ENCODE data around the gene MED9.

The MED9 gene

GRCh38 chr17:17514361-17514992 is 37.7 kb downstream of the MED9 start:
- Histone ChIP-seq H3K4me2 (ENCODE audit: low read depth, low read length, poor library complexity, severe bottlenecking) (no peak overlapping the region), H3K79me2 (ENCODE audit: insufficient read depth, low read length) (no peaks in the 10 kb centered on the region), H3K36me3 (ENCODE audit: low read length) (no peaks in the 10 kb centered on the region), H4K20me1 (ENCODE audit: low read depth, low read length) (no peaks in the 10 kb centered on the region), H3K27me3 (ENCODE audit: low read length) (no peaks in the 10 kb centered on the region), H3K9me2 (replicated peaks; ENCODE audit: insufficient read depth, low read length) (no peaks in the 10 kb centered on the region), H3K4me3 (ENCODE audit: insufficient read depth, low read length, poor library complexity, severe bottlenecking) (no peak overlapping the region), H3K9ac (ENCODE audit: low read length) (no peak overlapping the region), H2AFZ (ENCODE audit: low read depth, low read length, severe bottlenecking) (no peak overlapping the region), H3K9me3 (ENCODE audit: insufficient read depth, low read length) (no peaks in the 10 kb centered on the region), H3K27ac (ENCODE audit: low read depth, low read length) (no peak overlapping the region), H3F3A (ENCODE audit: insufficient read depth) (no peaks in the 10 kb centered on the region)
- no peak for TF ChIP-seq CTCF (IDR thresholded peaks at IDR 0.05; ENCODE audit: insufficient read depth, low read length, poor library complexity, severe bottlenecking)
- TF ChIP-seq EZH2phosphoT487 (conservative IDR thresholded peaks at IDR 0.05; ENCODE audit: low read length): no peak

GRCh38 chr17:17514993-17515933 is 38.5 kb downstream of the MED9 start:
- TF ChIP-seq EZH2phosphoT487 (conservative IDR thresholded peaks at IDR 0.05; ENCODE audit: low read length) (no peak), CTCF (IDR thresholded peaks at IDR 0.05; ENCODE audit: insufficient read depth, low read length, poor library complexity, severe bottlenecking) (no peak)
- no peaks in the 10 kb centered on the region for H3K9me3 ChIP-seq (ENCODE audit: insufficient read depth, low read length)
- H2AFZ ChIP-seq (ENCODE audit: low read depth, low read length, severe bottlenecking): no peak overlapping the region
- H3K36me3 ChIP-seq (ENCODE audit: low read length): no peaks in the 10 kb centered on the region
- no peak overlapping the region for H3K9ac ChIP-seq (ENCODE audit: low read length)
- no peak overlapping the region for H3K4me3 ChIP-seq (ENCODE audit: insufficient read depth, low read length, poor library complexity, severe bottlenecking)
- H3K27ac ChIP-seq (ENCODE audit: low read depth, low read length): no peak overlapping the region
- H3K4me2 ChIP-seq (ENCODE audit: low read depth, low read length, poor library complexity, severe bottlenecking): no peak overlapping the region
- no peaks in the 10 kb centered on the region for H3K9me2 ChIP-seq (replicated peaks; ENCODE audit: insufficient read depth, low read length)
- no peaks in the 10 kb centered on the region for H3F3A ChIP-seq (ENCODE audit: insufficient read depth)
- H3K79me2 ChIP-seq (ENCODE audit: insufficient read depth, low read length): no peaks in the 10 kb centered on the region
- no peaks in the 10 kb centered on the region for H3K27me3 ChIP-seq (ENCODE audit: low read length)
- no peaks in the 10 kb centered on the region for H4K20me1 ChIP-seq (ENCODE audit: low read depth, low read length)

- no peaks in the 10 kb centered on the region for H3K27me3 ChIP-seq (ENCODE audit: low read length)
- no peak overlapping the region for H3K27ac ChIP-seq (ENCODE audit: low read depth, low read length)
- H3K4me3 ChIP-seq (ENCODE audit: insufficient read depth, low read length, poor library complexity, severe bottlenecking): no peak overlapping the region
- no peaks in the 10 kb centered on the region for H3K9me3 ChIP-seq (ENCODE audit: insufficient read depth, low read length)
- H2AFZ ChIP-seq (ENCODE audit: low read depth, low read length, severe bottlenecking): no peak overlapping the region
- H3K9ac ChIP-seq (ENCODE audit: low read length): no peak overlapping the region
- no peaks in the 10 kb centered on the region for H3K36me3 ChIP-seq (ENCODE audit: low read length)
- TF ChIP-seq EZH2phosphoT487 (conservative IDR thresholded peaks at IDR 0.05; ENCODE audit: low read length) (no peak), CTCF (IDR thresholded peaks at IDR 0.05; ENCODE audit: insufficient read depth, low read length, poor library complexity, severe bottlenecking) (no peak)
- no peak overlapping the region for H3K4me2 ChIP-seq (ENCODE audit: low read depth, low read length, poor library complexity, severe bottlenecking)
- no peaks in the 10 kb centered on the region for H4K20me1 ChIP-seq (ENCODE audit: low read depth, low read length)
- H3K79me2 ChIP-seq (ENCODE audit: insufficient read depth, low read length): no peaks in the 10 kb centered on the region
- H3F3A ChIP-seq (ENCODE audit: insufficient read depth): no peaks in the 10 kb centered on the region
- H3K9me2 ChIP-seq (replicated peaks; ENCODE audit: insufficient read depth, low read length): no peaks in the 10 kb centered on the region
These were observed 39.4 kb downstream of the MED9 start for GRCh38 chr17:17515934-17516930.

All from SU-DHL-6 (cell line).